Kidney (tissue), 14 donors: ENCODE data around the gene HIGD2A. TPM values are rescaled to one million over a fixed set of nuclear protein-coding genes. Genes with fewer than 3 reads are reported as not detected.

Experiments used
- DNase-seq, 5 donors: peaks; one replicate each; pipeline ENCODE4 v3.0.0-alpha.2; 2013 to 2020
- FAIRE-seq: peaks from 2 replicates; lab custom pipeline; 2012; peaks lifted over from hg19 to GRCh38; lab: Jason Lieb, UNC
- H3K27ac ChIP-seq, 2 donors: one replicate each; pipeline ENCODE4 v1.7.0; 2013; ENCODE audit warnings: low read depth in 2 of 2, low read length in 2 of 2, inconsistent platforms in 1 of 2
- H3K27me3 ChIP-seq: one replicate; pipeline ENCODE4 v1.7.1; 2013; ENCODE audit warnings: low read length, inconsistent platforms; ENCODE audit not compliant: control insufficient read depth, insufficient read depth
- H3K36me3 ChIP-seq, 3 donors: one replicate each; pipeline versions ENCODE4 v1.7.0 to v1.7.1; 2013; ENCODE audit warnings: low read length in 3 of 3, control low read depth in 1 of 3, inconsistent platforms in 1 of 3; ENCODE audit not compliant: insufficient read depth in 3 of 3, control insufficient read depth in 2 of 3
- H3K4me1 ChIP-seq, 3 donors: one replicate each; pipeline versions ENCODE4 v1.7.0 to v1.7.1; 2013; ENCODE audit warnings: low read length in 3 of 3, inconsistent platforms in 1 of 3, low read depth in 1 of 3; ENCODE audit not compliant: control insufficient read depth in 2 of 3, insufficient read depth in 2 of 3
- H3K4me3 ChIP-seq, 3 donors: one replicate each; pipeline versions ENCODE4 v1.7.0 to v1.8.1; 2013; ENCODE audit warnings: low read length in 3 of 3, control low read depth in 1 of 3, inconsistent platforms in 1 of 3
- H3K9ac ChIP-seq, 3 donors: one replicate each; pipeline versions ENCODE4 v1.7.0 to v1.7.1; 2013; ENCODE audit warnings: low read length in 3 of 3, control low read depth in 1 of 3, inconsistent platforms in 1 of 3
- H3K9me3 ChIP-seq, 3 donors: one replicate each; pipeline versions ENCODE4 v1.7.0 to v1.7.1; 2013; ENCODE audit warnings: low read length in 3 of 3, control low read depth in 1 of 3, inconsistent platforms in 1 of 3; ENCODE audit not compliant: control insufficient read depth in 2 of 3, insufficient read depth in 1 of 3
- intact Hi-C: fragments of 100-400 bp; cut with DNase I; formaldehyde crosslinking; loops from one replicate; pipeline ENCODE4 v1.11.1; 2022
- polyA plus RNA-seq: library from polyadenylated mRNA; stranded (reverse); fragments of 350-450 nt; fragmentation: Illumina TruSeq; extraction: RNeasy Lipid Tissue Mini Kit (QIAGEN cat#74804); gene quantifications from one replicate; pipeline ENCODE4 v1.2.3, GENCODE V29; 2014; ENCODE audit warnings: low read depth, low replicate concordance; ENCODE audit not compliant: insufficient read depth
- total RNA-seq: library from RNA; stranded (reverse); fragmentation: NEBNext Ultra II Directional; extraction: Animal tissue kit (Norgen Biotek cat#: 25700); gene quantifications from one replicate; pipeline ENCODE4 v1.2.1, GENCODE V29; 2021
- TF ChIP-seq, protein P1 (sequence below): IDR thresholded peaks from 3 replicates; pipeline ENCODE4 v1.5.1; 2012; ENCODE audit warnings: mild to moderate bottlenecking, moderate library complexity, borderline replicate concordance; ENCODE audit not compliant: insufficient read depth; ENCODE audit errors: extremely low read depth
- donor health status: control.
- donor health status: control.
- donor health status: control.
- donor health status: control.
- donor health status: control.
- donor health status: DM: yes; HTN: yes; CAD: no.
- donor health status: Normal renal cell carcinoma (clear cell type).

Gene HIGD2A
- total and polyA plus RNA-seq, 2 donors from 2014 or later: 105 to 344 TPM

DNA sequence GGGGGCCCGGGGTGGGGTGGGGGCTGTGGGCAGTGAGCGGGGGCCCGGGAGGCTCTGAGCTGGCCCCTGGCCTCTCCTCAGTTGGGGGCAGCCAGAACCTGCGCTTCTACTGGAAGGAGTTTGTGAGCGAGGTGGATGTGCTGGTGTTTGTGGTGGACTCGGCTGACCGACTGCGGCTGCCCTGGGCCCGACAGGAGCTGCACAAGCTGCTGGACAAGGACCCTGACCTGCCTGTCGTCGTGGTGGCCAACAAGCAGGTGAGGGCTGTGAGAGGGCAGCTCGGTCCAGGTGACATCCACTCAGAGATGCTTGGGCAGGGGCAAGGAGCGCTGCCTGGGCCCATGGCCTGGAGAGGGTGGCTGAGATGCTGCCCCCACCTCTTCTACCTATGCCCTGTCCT, 19.8 kb upstream of the HIGD2A start:
- FAIRE-seq: no peak
- TF ChIP-seq, protein P1, sequence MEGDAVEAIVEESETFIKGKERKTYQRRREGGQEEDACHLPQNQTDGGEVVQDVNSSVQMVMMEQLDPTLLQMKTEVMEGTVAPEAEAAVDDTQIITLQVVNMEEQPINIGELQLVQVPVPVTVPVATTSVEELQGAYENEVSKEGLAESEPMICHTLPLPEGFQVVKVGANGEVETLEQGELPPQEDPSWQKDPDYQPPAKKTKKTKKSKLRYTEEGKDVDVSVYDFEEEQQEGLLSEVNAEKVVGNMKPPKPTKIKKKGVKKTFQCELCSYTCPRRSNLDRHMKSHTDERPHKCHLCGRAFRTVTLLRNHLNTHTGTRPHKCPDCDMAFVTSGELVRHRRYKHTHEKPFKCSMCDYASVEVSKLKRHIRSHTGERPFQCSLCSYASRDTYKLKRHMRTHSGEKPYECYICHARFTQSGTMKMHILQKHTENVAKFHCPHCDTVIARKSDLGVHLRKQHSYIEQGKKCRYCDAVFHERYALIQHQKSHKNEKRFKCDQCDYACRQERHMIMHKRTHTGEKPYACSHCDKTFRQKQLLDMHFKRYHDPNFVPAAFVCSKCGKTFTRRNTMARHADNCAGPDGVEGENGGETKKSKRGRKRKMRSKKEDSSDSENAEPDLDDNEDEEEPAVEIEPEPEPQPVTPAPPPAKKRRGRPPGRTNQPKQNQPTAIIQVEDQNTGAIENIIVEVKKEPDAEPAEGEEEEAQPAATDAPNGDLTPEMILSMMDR: no peak
- Histone ChIP-seq H3K9me3 (no peaks in the 10 kb centered on the region), H3K27me3 (no peaks in the 10 kb centered on the region), H3K36me3 (no peaks in the 10 kb centered on the region), H3K9ac (no peak overlapping the region), H3K4me1 (peaks cover 0 to 9% (median 0%) of the 10 kb centered on the region in 3 donors), H3K27ac (no peak overlapping the region), H3K4me3 (no peak overlapping the region)
- no peak for DNase-seq
- intact Hi-C loops: no loop called here

DNA sequence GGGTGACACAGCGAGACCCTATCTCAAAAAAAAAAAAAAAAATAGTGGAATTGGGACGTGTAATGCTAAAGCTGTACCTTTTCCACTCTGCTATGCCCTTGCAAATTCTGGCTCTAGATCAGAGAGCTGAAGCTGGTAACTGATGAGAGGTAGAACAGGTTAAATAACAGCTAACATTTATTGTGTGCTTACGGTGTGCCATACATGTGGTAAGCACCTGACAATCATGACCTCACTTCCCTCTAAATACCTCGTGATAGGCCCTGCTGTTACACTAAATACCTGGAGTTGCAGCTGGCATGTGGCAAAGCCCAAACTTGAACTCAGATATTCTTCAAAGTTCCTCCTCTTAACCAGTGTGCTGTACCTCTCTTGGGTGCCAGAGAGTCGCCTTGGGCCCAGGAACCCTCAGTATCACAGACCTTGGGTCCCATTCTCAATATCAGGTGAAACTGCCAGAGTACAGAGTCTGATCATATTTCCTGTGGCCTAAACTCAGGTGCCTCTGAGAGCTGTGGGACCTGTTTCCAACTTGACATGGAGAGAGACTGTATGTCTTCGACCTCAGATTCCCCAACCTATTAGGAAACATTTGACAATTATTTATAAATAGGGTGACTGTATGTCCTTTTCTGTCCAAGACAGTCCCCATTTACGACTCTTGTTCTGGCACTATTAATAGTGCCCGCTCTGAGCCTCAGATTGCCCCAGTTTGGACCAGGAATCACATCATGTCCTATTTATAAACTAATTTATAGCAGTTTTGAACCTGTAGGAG, 18.4 kb upstream of the HIGD2A start:
- Histone ChIP-seq H3K27ac (no peak overlapping the region), H3K9ac (no peak overlapping the region), H3K4me1 (peaks cover 0 to 4% (median 0%) of the 10 kb centered on the region in 3 donors), H3K27me3 (no peaks in the 10 kb centered on the region), H3K36me3 (no peaks in the 10 kb centered on the region), H3K9me3 (no peaks in the 10 kb centered on the region), H3K4me3 (no peak overlapping the region)
- intact Hi-C loops: no loop called here
- FAIRE-seq: no peak
- TF ChIP-seq, protein P1: no peak
- DNase-seq: no peak

DNA sequence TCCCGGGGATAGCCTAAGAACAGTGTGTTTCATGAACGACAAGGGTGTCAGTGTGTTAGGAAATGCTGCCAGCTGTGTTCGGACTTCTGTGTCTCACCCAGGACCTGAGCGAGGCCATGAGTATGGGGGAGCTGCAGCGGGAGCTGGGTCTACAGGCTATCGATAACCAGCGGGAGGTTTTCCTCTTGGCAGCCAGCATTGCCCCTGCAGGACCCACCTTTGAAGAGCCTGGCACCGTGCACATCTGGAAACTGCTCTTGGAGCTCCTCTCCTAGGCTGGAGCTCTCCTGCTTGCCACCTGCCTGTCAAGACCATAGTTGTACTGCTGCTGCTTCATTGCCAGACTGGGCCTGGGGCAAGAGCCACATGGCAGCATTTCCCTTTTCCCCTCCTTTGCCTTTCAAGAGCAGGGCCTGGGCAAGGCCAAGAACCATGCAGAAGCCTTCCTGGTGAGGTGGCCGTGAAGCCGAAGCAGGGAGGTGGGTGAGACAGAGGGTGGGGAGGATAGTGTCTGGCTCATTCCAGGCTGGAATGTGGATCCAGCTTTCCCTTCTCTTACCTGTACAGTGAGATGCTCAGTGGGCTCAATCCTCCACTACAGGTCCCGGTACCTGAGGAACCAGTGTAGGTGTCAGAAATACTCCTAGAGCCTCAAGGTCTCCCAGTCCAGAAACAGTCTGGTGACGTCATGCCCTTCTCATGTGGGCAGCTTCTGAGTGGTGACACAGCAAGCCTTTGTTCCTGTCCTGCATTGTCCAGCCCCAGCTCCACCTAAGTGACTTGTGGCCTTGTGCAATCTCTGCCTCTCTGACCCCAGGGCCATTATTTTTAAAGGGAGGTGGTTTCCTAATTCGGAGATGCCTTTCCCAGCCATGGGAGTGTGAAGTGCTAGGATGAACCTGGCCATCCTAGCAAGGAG, 16.7 kb upstream of the HIGD2A start:
- Histone ChIP-seq H3K27me3 (no peaks in the 10 kb centered on the region), H3K27ac (no peak overlapping the region), H3K4me3 (no peak overlapping the region), H3K36me3 (no peaks in the 10 kb centered on the region), H3K4me1 (no peaks in the 10 kb centered on the region), H3K9ac (no peak overlapping the region), H3K9me3 (no peaks in the 10 kb centered on the region)
- intact Hi-C loops: no loop called here
- TF ChIP-seq, protein P1: no peak
- FAIRE-seq (no peak), DNase-seq (no peak)
